ENCODE data around the gene PLTP. TPM values are rescaled to one million over a fixed set of nuclear protein-coding genes. Genes with fewer than 3 reads are reported as not detected.

PLTP gene
- total RNA-seq, 1 donor, result 10.4 TPM

GRCh38 chr20:45948261-45948733 lies 36.3 kb upstream of the PLTP start:
- no peak overlapping the region for H3K4me3 ChIP-seq (ENCODE audit: low read depth, low read length)
- DNase-seq (ENCODE audit: low read depth), result no peak
- TF ChIP-seq, protein P1, sequence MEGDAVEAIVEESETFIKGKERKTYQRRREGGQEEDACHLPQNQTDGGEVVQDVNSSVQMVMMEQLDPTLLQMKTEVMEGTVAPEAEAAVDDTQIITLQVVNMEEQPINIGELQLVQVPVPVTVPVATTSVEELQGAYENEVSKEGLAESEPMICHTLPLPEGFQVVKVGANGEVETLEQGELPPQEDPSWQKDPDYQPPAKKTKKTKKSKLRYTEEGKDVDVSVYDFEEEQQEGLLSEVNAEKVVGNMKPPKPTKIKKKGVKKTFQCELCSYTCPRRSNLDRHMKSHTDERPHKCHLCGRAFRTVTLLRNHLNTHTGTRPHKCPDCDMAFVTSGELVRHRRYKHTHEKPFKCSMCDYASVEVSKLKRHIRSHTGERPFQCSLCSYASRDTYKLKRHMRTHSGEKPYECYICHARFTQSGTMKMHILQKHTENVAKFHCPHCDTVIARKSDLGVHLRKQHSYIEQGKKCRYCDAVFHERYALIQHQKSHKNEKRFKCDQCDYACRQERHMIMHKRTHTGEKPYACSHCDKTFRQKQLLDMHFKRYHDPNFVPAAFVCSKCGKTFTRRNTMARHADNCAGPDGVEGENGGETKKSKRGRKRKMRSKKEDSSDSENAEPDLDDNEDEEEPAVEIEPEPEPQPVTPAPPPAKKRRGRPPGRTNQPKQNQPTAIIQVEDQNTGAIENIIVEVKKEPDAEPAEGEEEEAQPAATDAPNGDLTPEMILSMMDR (IDR thresholded peaks at IDR 0.05; ENCODE audit: insufficient read depth, low read depth, low read length), result no peak

DNA sequence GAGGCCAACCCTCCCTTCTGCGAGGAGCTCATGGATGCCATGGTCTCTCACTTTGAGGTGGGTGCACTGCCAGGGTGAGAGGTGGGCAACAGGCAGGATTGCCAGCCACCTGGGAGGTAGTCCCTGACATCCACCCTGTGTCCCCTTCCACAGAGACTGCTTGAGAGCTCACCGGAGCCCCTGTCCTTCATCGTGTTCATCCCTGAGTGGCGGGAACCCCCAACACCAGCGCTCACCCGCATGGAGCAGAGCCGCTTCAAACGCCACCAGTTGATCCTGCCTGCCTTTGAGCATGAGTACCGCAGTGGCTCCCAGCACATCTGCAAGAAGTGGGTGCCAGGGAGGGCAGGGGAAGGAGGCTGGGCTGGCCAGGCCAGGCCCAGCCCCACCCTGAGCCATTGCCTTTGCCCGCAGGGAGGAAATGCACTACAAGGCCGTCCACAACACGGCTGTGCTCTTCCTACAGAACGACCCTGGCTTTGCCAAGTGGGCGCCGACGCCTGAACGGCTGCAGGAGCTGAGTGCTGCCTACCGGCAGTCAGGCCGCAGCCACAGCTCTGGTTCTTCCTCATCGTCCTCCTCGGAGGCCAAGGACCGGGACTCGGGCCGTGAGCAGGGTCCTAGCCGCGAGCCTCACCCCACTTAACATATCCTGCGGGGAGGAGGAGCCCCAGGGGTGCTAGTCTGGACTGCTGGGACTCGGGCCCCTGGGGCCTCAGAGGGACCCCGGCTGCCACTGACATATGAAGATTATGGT lies 35.3 kb upstream of the PLTP start:
- H3K4me3 ChIP-seq (ENCODE audit: low read depth, low read length), result no peak overlapping the region
- DNase-seq (ENCODE audit: low read depth), result no peak
- TF ChIP-seq, protein P1 (IDR thresholded peaks at IDR 0.05; ENCODE audit: insufficient read depth, low read depth, low read length), result no peak

GRCh38 chr20:45946149-45946970 lies 34.4 kb upstream of the PLTP start:
- H3K4me3 ChIP-seq (ENCODE audit: low read depth, low read length), result no peak overlapping the region
- DNase-seq (ENCODE audit: low read depth), result peak; percentile 97
- TF ChIP-seq, protein P1 (IDR thresholded peaks at IDR 0.05; ENCODE audit: insufficient read depth, low read depth, low read length), result no peak

GRCh38 chr20:45945678-45946148 lies 33.8 kb upstream of the PLTP start:
- TF ChIP-seq, protein P1 (IDR thresholded peaks at IDR 0.05; ENCODE audit: insufficient read depth, low read depth, low read length), result no peak
- DNase-seq (ENCODE audit: low read depth), result peak; percentile 29
- no peak overlapping the region for H3K4me3 ChIP-seq (ENCODE audit: low read depth, low read length)

DNA sequence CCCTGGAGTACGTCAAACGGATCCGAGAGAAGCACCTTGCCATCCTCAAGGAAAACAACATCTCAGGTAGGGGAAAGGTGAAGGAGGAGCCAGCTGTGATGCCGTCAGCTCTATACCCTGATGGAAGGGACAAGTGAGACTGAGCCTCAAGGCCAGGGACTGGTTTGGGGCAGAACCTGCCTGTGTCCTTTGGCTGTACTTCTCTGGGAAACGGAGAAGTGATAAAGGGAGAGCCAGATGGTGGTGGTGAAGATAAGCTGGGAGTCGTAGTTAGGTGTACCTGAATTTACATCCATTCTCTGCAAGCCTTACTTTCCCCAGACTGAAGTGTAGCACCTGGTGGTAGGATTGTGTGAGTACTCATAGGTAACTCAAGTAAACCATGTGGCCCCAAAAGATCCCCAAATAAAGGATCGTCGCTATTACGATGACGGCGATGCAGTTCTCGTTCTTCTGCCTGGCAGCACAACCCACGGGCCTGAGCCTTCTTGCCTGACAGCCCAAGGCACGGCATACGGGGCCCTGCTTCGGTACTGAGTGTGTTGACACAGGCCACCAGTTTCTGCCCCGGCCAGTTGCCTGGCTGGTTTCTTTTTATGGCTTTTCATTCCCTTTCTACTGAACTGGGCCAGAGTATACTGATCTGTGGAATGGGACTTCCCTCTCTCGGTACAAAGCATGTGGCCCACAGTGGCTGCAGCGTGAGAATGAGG lies 33.2 kb upstream of the PLTP start:
- TF ChIP-seq, protein P1 (IDR thresholded peaks at IDR 0.05; ENCODE audit: insufficient read depth, low read depth, low read length), result no peak
- no peak for DNase-seq (ENCODE audit: low read depth)
- no peak overlapping the region for H3K4me3 ChIP-seq (ENCODE audit: low read depth, low read length)

GRCh38 chr20:45944151-45944964 lies 32.4 kb upstream of the PLTP start:
- TF ChIP-seq, protein P1 (IDR thresholded peaks at IDR 0.05; ENCODE audit: insufficient read depth, low read depth, low read length), result no peak
- DNase-seq (ENCODE audit: low read depth), result peak; percentile 40
- no peak overlapping the region for H3K4me3 ChIP-seq (ENCODE audit: low read depth, low read length)

All from fibroblast of villous mesenchyme (primary cell).